Thyroid gland (tissue), 4 donors: ENCODE data around the gene RNF103.

Experiments used
- POLR2A ChIP-seq, 2 donors: fragments of 450-650 bp; IDR thresholded peaks; one replicate each; pipeline ENCODE4 v1.6.1; 2017; ENCODE audit warnings: antibody characterized with exemption in 2 of 2, mild to moderate bottlenecking in 2 of 2, moderate library complexity in 1 of 2
- TF ChIP-seq, protein P1 (sequence below), 6 experiments: fragments of 200-600 bp in 3 of 6; fragments of 450-650 bp in 3 of 6; sonication (generic) in 3 of 6; IDR thresholded peaks; one replicate each; pipeline ENCODE4 v1.5.1; 2016 to 2019; ENCODE audit warnings: antibody characterized with exemption in 6 of 6, mild to moderate bottlenecking in 2 of 6, inconsistent platforms in 1 of 6, moderate library complexity in 1 of 6

DNA sequence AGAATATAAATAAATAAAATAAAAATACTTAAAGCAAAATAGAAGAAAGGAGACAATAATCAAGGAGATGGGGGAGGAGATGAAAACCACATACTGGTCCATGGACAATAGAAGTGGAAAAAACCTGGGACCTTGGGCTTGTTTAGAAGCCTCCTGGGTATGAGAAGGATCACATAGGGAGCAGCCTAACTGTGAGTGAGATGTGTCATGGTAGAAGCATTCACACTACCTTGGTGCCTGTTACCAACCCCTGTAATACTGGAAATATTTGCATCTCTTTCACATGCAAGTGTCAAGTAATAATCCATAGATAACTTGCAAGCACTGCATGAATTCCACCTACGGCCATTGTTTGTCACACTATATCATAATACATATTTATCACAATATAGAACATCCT, 23.2 kb upstream of the RNF103 start:
- TF ChIP-seq, protein P1, sequence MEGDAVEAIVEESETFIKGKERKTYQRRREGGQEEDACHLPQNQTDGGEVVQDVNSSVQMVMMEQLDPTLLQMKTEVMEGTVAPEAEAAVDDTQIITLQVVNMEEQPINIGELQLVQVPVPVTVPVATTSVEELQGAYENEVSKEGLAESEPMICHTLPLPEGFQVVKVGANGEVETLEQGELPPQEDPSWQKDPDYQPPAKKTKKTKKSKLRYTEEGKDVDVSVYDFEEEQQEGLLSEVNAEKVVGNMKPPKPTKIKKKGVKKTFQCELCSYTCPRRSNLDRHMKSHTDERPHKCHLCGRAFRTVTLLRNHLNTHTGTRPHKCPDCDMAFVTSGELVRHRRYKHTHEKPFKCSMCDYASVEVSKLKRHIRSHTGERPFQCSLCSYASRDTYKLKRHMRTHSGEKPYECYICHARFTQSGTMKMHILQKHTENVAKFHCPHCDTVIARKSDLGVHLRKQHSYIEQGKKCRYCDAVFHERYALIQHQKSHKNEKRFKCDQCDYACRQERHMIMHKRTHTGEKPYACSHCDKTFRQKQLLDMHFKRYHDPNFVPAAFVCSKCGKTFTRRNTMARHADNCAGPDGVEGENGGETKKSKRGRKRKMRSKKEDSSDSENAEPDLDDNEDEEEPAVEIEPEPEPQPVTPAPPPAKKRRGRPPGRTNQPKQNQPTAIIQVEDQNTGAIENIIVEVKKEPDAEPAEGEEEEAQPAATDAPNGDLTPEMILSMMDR (IDR thresholded peaks at IDR 0.05) = no peak
- TF ChIP-seq POLR2A (IDR thresholded peaks at IDR 0.05) = no peak
